ENCODE measurements around the gene RPS10. TPM values are rescaled to one million over a fixed set of nuclear protein-coding genes. Genes with fewer than 3 reads are reported as not detected.

Gene RPS10
- total and polyA plus RNA-seq, 2 experiments from 2014 or later, result 1,755 to 2,175 TPM

DNA sequence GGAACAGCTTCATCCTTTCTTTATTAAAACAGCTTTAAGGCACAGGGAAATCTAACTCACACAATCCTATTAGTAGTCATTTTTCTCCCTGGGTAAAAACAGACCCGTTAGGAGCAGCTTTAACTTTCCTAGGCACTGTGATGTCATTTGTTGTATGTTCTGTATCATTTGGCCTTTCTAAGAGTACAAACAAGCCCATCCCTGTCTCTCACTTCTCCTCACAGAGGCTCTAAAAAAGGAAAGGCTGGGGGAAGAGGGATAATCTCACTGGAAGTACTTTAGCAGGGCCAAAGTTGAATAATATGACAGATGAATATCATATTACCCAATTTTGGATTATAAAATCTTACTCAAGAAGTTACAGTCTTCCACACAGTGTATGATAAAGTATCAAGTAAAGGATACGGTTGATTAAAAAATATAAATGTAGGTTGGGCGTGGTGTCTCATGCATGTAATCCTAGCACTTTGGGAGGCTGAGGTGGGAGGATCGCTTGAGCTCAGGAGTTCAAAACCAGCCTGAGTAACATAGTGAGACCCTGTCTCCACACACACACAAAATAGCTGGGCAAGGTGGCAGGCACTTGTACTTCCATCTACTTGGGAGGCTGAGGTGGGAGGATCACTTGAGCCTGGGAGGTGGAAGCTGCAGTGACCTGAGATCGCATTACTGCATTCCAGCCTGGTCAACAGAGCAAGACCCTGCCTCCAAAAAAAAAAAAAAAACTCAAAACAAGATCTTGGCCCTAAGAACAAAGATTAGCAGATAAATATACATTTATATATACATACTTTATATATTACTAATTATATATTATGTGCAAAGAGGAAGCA, 41.3 kb downstream of the RPS10 start:
- H3K4me2 ChIP-seq, result peak overlapping the region; percentile 60
- H3F3A ChIP-seq (replicated peaks; ENCODE audit: low read depth), result no peaks in the 10 kb centered on the region
- peaks cover 27% of the 10 kb centered on the region for H3K4me1 ChIP-seq (ENCODE audit: insufficient read depth)
- peaks cover 100% of the 10 kb centered on the region for H3K79me2 ChIP-seq (replicated peaks; ENCODE audit: insufficient read depth)
- peaks cover 37% of the 10 kb centered on the region for H3K4me1 Mint-ChIP-seq
- ATAC-seq (no peak), DNase-seq (ENCODE audit: low spot score) (no peak)
- no peaks in the 10 kb centered on the region for H3K27me3 Mint-ChIP-seq (ENCODE audit: insufficient read depth, low read depth, poor library complexity)
- no peak overlapping the region; the same call in 1 of the 2 replicates for H3K4me3 ChIP-seq
- H3K4me3 Mint-ChIP-seq, result 0 out of 3 replicates have a peak overlapping the region, but pooled peaks have one; percentile 13
- H3K27ac ChIP-seq (ENCODE audit: low read depth), result peak overlapping the region; percentile 71; the same call in 1 of the 2 replicates
- H3K9me3 Mint-ChIP-seq, result no peaks in the 10 kb centered on the region; the same call in 2 of the 3 replicates
- no peak for TF ChIP-seq EZH2phosphoT487 (IDR thresholded peaks at IDR 0.05; ENCODE audit: unreplicated experiment)
- TF ChIP-seq ZNF114 (CRISPR knock-in tag; IDR thresholded peaks at IDR 0.05), result no peak
- TF ChIP-seq NANOG (IDR thresholded peaks at IDR 0.05; ENCODE audit: borderline replicate concordance), result no peak
- TF ChIP-seq JUNB (IDR thresholded peaks at IDR 0.05; ENCODE audit: unreplicated experiment), result no peak
- no peak for TF ChIP-seq EZH2 (IDR thresholded peaks at IDR 0.05; ENCODE audit: low read depth, unreplicated experiment)
- TF ChIP-seq, protein P1, sequence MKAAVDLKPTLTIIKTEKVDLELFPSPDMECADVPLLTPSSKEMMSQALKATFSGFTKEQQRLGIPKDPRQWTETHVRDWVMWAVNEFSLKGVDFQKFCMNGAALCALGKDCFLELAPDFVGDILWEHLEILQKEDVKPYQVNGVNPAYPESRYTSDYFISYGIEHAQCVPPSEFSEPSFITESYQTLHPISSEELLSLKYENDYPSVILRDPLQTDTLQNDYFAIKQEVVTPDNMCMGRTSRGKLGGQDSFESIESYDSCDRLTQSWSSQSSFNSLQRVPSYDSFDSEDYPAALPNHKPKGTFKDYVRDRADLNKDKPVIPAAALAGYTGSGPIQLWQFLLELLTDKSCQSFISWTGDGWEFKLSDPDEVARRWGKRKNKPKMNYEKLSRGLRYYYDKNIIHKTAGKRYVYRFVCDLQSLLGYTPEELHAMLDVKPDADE (IDR thresholded peaks at IDR 0.05), result no peak
- no peak for TF ChIP-seq CREB1 (CRISPR knock-in tag; IDR thresholded peaks at IDR 0.05; ENCODE audit: low read depth)
- TF ChIP-seq, protein P2, sequence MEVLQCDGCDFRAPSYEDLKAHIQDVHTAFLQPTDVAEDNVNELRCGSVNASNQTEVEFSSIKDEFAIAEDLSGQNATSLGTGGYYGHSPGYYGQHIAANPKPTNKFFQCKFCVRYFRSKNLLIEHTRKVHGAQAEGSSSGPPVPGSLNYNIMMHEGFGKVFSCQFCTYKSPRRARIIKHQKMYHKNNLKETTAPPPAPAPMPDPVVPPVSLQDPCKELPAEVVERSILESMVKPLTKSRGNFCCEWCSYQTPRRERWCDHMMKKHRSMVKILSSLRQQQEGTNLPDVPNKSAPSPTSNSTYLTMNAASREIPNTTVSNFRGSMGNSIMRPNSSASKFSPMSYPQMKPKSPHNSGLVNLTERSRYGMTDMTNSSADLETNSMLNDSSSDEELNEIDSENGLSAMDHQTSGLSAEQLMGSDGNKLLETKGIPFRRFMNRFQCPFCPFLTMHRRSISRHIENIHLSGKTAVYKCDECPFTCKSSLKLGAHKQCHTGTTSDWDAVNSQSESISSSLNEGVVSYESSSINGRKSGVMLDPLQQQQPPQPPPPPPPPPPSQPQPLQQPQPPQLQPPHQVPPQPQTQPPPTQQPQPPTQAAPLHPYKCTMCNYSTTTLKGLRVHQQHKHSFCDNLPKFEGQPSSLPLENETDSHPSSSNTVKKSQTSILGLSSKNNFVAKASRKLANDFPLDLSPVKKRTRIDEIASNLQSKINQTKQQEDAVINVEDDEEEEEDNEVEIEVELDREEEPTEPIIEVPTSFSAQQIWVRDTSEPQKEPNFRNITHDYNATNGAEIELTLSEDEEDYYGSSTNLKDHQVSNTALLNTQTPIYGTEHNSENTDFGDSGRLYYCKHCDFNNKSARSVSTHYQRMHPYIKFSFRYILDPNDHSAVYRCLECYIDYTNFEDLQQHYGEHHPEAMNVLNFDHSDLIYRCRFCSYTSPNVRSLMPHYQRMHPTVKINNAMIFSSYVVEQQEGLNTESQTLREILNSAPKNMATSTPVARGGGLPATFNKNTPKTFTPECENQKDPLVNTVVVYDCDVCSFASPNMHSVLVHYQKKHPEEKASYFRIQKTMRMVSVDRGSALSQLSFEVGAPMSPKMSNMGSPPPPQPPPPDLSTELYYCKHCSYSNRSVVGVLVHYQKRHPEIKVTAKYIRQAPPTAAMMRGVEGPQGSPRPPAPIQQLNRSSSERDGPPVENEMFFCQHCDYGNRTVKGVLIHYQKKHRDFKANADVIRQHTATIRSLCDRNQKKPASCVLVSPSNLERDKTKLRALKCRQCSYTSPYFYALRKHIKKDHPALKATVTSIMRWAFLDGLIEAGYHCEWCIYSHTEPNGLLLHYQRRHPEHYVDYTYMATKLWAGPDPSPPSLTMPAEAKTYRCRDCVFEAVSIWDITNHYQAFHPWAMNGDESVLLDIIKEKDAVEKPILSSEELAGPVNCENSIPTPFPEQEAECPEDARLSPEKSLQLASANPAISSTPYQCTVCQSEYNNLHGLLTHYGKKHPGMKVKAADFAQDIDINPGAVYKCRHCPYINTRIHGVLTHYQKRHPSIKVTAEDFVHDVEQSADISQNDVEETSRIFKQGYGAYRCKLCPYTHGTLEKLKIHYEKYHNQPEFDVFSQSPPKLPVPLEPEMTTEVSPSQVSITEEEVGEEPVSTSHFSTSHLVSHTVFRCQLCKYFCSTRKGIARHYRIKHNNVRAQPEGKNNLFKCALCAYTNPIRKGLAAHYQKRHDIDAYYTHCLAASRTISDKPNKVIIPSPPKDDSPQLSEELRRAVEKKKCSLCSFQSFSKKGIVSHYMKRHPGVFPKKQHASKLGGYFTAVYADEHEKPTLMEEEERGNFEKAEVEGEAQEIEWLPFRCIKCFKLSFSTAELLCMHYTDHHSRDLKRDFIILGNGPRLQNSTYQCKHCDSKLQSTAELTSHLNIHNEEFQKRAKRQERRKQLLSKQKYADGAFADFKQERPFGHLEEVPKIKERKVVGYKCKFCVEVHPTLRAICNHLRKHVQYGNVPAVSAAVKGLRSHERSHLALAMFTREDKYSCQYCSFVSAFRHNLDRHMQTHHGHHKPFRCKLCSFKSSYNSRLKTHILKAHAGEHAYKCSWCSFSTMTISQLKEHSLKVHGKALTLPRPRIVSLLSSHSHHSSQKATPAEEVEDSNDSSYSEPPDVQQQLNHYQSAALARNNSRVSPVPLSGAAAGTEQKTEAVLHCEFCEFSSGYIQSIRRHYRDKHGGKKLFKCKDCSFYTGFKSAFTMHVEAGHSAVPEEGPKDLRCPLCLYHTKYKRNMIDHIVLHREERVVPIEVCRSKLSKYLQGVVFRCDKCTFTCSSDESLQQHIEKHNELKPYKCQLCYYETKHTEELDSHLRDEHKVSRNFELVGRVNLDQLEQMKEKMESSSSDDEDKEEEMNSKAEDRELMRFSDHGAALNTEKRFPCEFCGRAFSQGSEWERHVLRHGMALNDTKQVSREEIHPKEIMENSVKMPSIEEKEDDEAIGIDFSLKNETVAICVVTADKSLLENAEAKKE (CRISPR knock-in tag; IDR thresholded peaks at IDR 0.05), result no peak
- TF ChIP-seq ZNF331 (CRISPR knock-in tag; IDR thresholded peaks at IDR 0.05; ENCODE audit: low read depth), result no peak
- TF ChIP-seq, protein P3, sequence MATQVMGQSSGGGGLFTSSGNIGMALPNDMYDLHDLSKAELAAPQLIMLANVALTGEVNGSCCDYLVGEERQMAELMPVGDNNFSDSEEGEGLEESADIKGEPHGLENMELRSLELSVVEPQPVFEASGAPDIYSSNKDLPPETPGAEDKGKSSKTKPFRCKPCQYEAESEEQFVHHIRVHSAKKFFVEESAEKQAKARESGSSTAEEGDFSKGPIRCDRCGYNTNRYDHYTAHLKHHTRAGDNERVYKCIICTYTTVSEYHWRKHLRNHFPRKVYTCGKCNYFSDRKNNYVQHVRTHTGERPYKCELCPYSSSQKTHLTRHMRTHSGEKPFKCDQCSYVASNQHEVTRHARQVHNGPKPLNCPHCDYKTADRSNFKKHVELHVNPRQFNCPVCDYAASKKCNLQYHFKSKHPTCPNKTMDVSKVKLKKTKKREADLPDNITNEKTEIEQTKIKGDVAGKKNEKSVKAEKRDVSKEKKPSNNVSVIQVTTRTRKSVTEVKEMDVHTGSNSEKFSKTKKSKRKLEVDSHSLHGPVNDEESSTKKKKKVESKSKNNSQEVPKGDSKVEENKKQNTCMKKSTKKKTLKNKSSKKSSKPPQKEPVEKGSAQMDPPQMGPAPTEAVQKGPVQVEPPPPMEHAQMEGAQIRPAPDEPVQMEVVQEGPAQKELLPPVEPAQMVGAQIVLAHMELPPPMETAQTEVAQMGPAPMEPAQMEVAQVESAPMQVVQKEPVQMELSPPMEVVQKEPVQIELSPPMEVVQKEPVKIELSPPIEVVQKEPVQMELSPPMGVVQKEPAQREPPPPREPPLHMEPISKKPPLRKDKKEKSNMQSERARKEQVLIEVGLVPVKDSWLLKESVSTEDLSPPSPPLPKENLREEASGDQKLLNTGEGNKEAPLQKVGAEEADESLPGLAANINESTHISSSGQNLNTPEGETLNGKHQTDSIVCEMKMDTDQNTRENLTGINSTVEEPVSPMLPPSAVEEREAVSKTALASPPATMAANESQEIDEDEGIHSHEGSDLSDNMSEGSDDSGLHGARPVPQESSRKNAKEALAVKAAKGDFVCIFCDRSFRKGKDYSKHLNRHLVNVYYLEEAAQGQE (IDR thresholded peaks at IDR 0.05; ENCODE audit: unreplicated experiment), result no peak
- no peak for TF ChIP-seq STAT1 (IDR thresholded peaks at IDR 0.05; ENCODE audit: unreplicated experiment)
- TF ChIP-seq POLR2AphosphoS5 (IDR thresholded peaks at IDR 0.05; ENCODE audit: low read depth), result no peak
- TF ChIP-seq, protein P4, sequence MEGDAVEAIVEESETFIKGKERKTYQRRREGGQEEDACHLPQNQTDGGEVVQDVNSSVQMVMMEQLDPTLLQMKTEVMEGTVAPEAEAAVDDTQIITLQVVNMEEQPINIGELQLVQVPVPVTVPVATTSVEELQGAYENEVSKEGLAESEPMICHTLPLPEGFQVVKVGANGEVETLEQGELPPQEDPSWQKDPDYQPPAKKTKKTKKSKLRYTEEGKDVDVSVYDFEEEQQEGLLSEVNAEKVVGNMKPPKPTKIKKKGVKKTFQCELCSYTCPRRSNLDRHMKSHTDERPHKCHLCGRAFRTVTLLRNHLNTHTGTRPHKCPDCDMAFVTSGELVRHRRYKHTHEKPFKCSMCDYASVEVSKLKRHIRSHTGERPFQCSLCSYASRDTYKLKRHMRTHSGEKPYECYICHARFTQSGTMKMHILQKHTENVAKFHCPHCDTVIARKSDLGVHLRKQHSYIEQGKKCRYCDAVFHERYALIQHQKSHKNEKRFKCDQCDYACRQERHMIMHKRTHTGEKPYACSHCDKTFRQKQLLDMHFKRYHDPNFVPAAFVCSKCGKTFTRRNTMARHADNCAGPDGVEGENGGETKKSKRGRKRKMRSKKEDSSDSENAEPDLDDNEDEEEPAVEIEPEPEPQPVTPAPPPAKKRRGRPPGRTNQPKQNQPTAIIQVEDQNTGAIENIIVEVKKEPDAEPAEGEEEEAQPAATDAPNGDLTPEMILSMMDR (conservative IDR thresholded peaks at IDR 0.05; ENCODE audit: low read depth in 2 of 2), result no peak
- H3K27ac Mint-ChIP-seq, result peak overlapping the region; percentile 90; the same call in 1 of the 2 replicates
- no peaks in the 10 kb centered on the region for H3K36me3 ChIP-seq (ENCODE audit: insufficient read depth)
- H3K9me2 ChIP-seq (ENCODE audit: insufficient read depth), result no peaks in the 10 kb centered on the region
- H3K36me3 Mint-ChIP-seq (ENCODE audit: low read depth), result no peaks in the 10 kb centered on the region; the same call in 2 of the 3 replicates
- peaks cover 27% of the 10 kb centered on the region; the same call in 1 of the 2 replicates for H4K20me1 ChIP-seq (replicated peaks; ENCODE audit: insufficient read depth)
- H2AFZ ChIP-seq, result no peak overlapping the region
- no peaks in the 10 kb centered on the region for H3K27me3 ChIP-seq (ENCODE audit: insufficient read depth)

Measured in GM23338 (cell line).